ENCODE data around the gene DEXI. TPM values are rescaled to one million over a fixed set of nuclear protein-coding genes. Genes with fewer than 3 reads are reported as not detected.

The DEXI gene
- total and polyA plus RNA-seq, 2 of the 13 experiments (the other 11 are each of a cell fraction or from before 2014, with no cell fraction given): 51.5 to 70.4 TPM

- no peak for TF ChIP-seq ZBTB2 (CRISPR knock-in tag; IDR thresholded peaks at IDR 0.05; ENCODE audit: low read depth)
- no peak for TF ChIP-seq E2F1 (CRISPR knock-in tag; IDR thresholded peaks at IDR 0.05)
- TF ChIP-seq ZBTB49 (CRISPR knock-in tag; IDR thresholded peaks at IDR 0.05; ENCODE audit: borderline replicate concordance): no peak
- peak; percentile 39 for TF ChIP-seq HNRNPLL (IDR thresholded peaks at IDR 0.05; ENCODE audit: low read depth, low read length, poor library complexity, severe bottlenecking)
- no peak for TF ChIP-seq SMYD3 (CRISPR knock-in tag; IDR thresholded peaks at IDR 0.05)
- no peak for TF ChIP-seq SRSF9 (IDR thresholded peaks at IDR 0.05; ENCODE audit: borderline replicate concordance, insufficient read depth, low read depth, low read length, poor library complexity, severe bottlenecking)
- no peak for TF ChIP-seq ZNF616 (CRISPR knock-in tag; IDR thresholded peaks at IDR 0.05; ENCODE audit: low read depth)
- TF ChIP-seq NBN (conservative IDR thresholded peaks at IDR 0.05): no peak
- no peak for TF ChIP-seq ZNF670 (CRISPR knock-in tag; IDR thresholded peaks at IDR 0.05; ENCODE audit: borderline replicate concordance)
- no peak for TF ChIP-seq ZSCAN20 (CRISPR knock-in tag; IDR thresholded peaks at IDR 0.05; ENCODE audit: borderline replicate concordance)
- no peak for TF ChIP-seq MATR3 (CRISPR knock-in tag; IDR thresholded peaks at IDR 0.05)
- no peak for TF ChIP-seq IRF9 (CRISPR knock-in tag; IDR thresholded peaks at IDR 0.05; ENCODE audit: borderline replicate concordance)
- no peak for TF ChIP-seq MTA1 (CRISPR knock-in tag; IDR thresholded peaks at IDR 0.05; ENCODE audit: borderline replicate concordance)
- no peak for TF ChIP-seq PHF8 (CRISPR knock-in tag; IDR thresholded peaks at IDR 0.05)
- TF ChIP-seq CREB1 (IDR thresholded peaks at IDR 0.05): no peak
- TF ChIP-seq CREB1 (CRISPR knock-in tag; IDR thresholded peaks at IDR 0.05): no peak
- 0 out of 2 replicates have a peak, but pooled peaks have one; percentile 37 for TF ChIP-seq ZFP41 (CRISPR knock-in tag; IDR thresholded peaks at IDR 0.05; ENCODE audit: borderline replicate concordance)
- no peak for TF ChIP-seq ZNF709 (CRISPR knock-in tag; IDR thresholded peaks at IDR 0.05)
- TF ChIP-seq ZBTB10 (CRISPR knock-in tag; IDR thresholded peaks at IDR 0.05; ENCODE audit: borderline replicate concordance): no peak
- TF ChIP-seq ZFP1 (CRISPR knock-in tag; IDR thresholded peaks at IDR 0.05): no peak
These were observed 37.7 kb upstream of the DEXI start (continued) for GRCh38 chr16:10979717-10980601.
